ENCODE results near the gene ZNF609. TPM values are rescaled to one million over a fixed set of nuclear protein-coding genes. Genes with fewer than 3 reads are reported as not detected.

ZNF609 gene
- total and polyA plus RNA-seq, 10 of the 15 experiments (the other 5 are each of a cell fraction or from before 2014, with no cell fraction given) = 5.1 to 35.3 (median 13.6) TPM

- in situ Hi-C loops (cut with MboI) (loop anchor here (25.0 kb wide), 1 partner anchor 453 kb away; no protein-coding TSS in a partner anchor), intact Hi-C loops (cut with micrococcal nuclease; ENCODE audit: unreplicated experiment) (no loop called here)
- ChIA-PET SMC1A (ENCODE audit: uncharacterized antibody, unreplicated experiment) (interaction anchor here (0.6 to 4.2 kb wide), 14 partner anchors 8 to 535 kb away, joined by 3 to 40 read pairs (median 4); partner anchors contain the start of gene TRIP4), POLR2A (interaction anchor here (0.6 to 2.2 kb wide), 5 partner anchors 14 to 307 kb away, joined by 3 to 9 read pairs (median 3); no protein-coding TSS in a partner anchor), CTCF (interaction anchor here (0.6 to 2.4 kb wide), 11 partner anchors 12 to 574 kb away, joined by 3 to 14 read pairs (median 4); no protein-coding TSS in a partner anchor), RAD21 (ENCODE audit: unreplicated experiment) (interaction anchor here (0.7 to 4.0 kb wide), 13 partner anchors 12 to 238 kb away, joined by 3 to 31 read pairs (median 4); no protein-coding TSS in a partner anchor)
- H3K27me3 ChIP-seq (replicated peaks in 1 of 2; ENCODE audit: control insufficient read depth in 2 of 2, insufficient read depth in 2 of 2, low read length in 1 of 2) = no peaks in the 10 kb centered on the region
- BruUV-seq (replicated peaks) = no TSS peak
- H3K36me3 ChIP-seq (ENCODE audit: control insufficient read depth in 2 of 2, insufficient read depth in 2 of 2, low read length in 1 of 2) = no peaks in the 10 kb centered on the region
- WGBS (ENCODE audit: insufficient coverage, insufficient replicate concordance, low lambda C conversion rate, missing lambda C conversion rate) = 100% methylated on average over 1 of the region's 1 CpG
- ATAC-seq (peak; percentile 96), DNase-seq (ENCODE audit: low read depth, low spot score) (no peak), FAIRE-seq (no peak)
- H3K4me1 ChIP-seq (ENCODE audit: control insufficient read depth, insufficient read depth, low read length) = no peaks in the 10 kb centered on the region
- H3K9ac ChIP-seq (ENCODE audit: control insufficient read depth, insufficient read depth, low read length) = no peak overlapping the region
- no peaks in the 10 kb centered on the region for H3K79me2 ChIP-seq (ENCODE audit: control insufficient read depth, insufficient read depth, low read length)
- no peaks in the 10 kb centered on the region for H3K9me3 ChIP-seq (replicated peaks; ENCODE audit: control insufficient read depth, insufficient read depth, low read length)
- H3K27ac ChIP-seq (ENCODE audit: control insufficient read depth, insufficient read depth) = no peak overlapping the region
- H3K4me3 ChIP-seq = no peak overlapping the region
- no peak overlapping the region for H3K4me2 ChIP-seq (ENCODE audit: control insufficient read depth, insufficient read depth)
- H4K20me1 ChIP-seq (ENCODE audit: control insufficient read depth, insufficient read depth) = no peaks in the 10 kb centered on the region
- no peak overlapping the region for H2AFZ ChIP-seq (ENCODE audit: control insufficient read depth, low read depth, low read length)
- TF ChIP-seq E2F8 (IDR thresholded peaks at IDR 0.05; ENCODE audit: low read depth, partially characterized antibody) (no peak), DPF2 (IDR thresholded peaks at IDR 0.05) (peak; percentile 74), NR2C2 (IDR thresholded peaks at IDR 0.05; ENCODE audit: borderline replicate concordance, control insufficient read depth, insufficient read length, low read depth) (no peak), MTA2 (IDR thresholded peaks at IDR 0.05; ENCODE audit: low read depth) (peak; percentile 60), ZNF24 (IDR thresholded peaks at IDR 0.05) (peak; percentile 92), IKZF2 (IDR thresholded peaks at IDR 0.05) (peak; percentile 53 to 58; a peak in 2 of 4 replicates), CHD4 (IDR thresholded peaks at IDR 0.05) (no peak), MEF2A (IDR thresholded peaks at IDR 0.05; ENCODE audit: insufficient read depth, low read depth, low read length) (no peak), SREBF1 (IDR thresholded peaks at IDR 0.05; ENCODE audit: low read length) (no peak), SP1 (IDR thresholded peaks at IDR 0.05; ENCODE audit: low read depth, low read length) (no peak), SPI1 (IDR thresholded peaks at IDR 0.05; ENCODE audit: borderline replicate concordance, insufficient read depth, low read depth, low read length) (peak; percentile 72), RUNX3 (IDR thresholded peaks at IDR 0.05; ENCODE audit: low read length) (no peak)
- TF ChIP-seq, protein P1, sequence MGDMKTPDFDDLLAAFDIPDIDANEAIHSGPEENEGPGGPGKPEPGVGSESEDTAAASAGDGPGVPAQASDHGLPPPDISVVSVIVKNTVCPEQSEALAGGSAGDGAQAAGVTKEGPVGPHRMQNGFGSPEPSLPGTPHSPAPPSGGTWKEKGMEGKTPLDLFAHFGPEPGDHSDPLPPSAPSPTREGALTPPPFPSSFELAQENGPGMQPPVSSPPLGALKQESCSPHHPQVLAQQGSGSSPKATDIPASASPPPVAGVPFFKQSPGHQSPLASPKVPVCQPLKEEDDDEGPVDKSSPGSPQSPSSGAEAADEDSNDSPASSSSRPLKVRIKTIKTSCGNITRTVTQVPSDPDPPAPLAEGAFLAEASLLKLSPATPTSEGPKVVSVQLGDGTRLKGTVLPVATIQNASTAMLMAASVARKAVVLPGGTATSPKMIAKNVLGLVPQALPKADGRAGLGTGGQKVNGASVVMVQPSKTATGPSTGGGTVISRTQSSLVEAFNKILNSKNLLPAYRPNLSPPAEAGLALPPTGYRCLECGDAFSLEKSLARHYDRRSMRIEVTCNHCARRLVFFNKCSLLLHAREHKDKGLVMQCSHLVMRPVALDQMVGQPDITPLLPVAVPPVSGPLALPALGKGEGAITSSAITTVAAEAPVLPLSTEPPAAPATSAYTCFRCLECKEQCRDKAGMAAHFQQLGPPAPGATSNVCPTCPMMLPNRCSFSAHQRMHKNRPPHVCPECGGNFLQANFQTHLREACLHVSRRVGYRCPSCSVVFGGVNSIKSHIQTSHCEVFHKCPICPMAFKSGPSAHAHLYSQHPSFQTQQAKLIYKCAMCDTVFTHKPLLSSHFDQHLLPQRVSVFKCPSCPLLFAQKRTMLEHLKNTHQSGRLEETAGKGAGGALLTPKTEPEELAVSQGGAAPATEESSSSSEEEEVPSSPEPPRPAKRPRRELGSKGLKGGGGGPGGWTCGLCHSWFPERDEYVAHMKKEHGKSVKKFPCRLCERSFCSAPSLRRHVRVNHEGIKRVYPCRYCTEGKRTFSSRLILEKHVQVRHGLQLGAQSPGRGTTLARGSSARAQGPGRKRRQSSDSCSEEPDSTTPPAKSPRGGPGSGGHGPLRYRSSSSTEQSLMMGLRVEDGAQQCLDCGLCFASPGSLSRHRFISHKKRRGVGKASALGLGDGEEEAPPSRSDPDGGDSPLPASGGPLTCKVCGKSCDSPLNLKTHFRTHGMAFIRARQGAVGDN (IDR thresholded peaks at IDR 0.05) = peak; percentile 58; the same call in 1 of the 2 replicates
- TF ChIP-seq, protein P2, sequence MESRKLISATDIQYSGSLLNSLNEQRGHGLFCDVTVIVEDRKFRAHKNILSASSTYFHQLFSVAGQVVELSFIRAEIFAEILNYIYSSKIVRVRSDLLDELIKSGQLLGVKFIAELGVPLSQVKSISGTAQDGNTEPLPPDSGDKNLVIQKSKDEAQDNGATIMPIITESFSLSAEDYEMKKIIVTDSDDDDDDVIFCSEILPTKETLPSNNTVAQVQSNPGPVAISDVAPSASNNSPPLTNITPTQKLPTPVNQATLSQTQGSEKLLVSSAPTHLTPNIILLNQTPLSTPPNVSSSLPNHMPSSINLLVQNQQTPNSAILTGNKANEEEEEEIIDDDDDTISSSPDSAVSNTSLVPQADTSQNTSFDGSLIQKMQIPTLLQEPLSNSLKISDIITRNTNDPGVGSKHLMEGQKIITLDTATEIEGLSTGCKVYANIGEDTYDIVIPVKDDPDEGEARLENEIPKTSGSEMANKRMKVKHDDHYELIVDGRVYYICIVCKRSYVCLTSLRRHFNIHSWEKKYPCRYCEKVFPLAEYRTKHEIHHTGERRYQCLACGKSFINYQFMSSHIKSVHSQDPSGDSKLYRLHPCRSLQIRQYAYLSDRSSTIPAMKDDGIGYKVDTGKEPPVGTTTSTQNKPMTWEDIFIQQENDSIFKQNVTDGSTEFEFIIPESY (IDR thresholded peaks at IDR 0.05) = no peak
These were observed 204.8 kb downstream of the ZNF609 start for GRCh38 chr15:64665179-64665578.
